CD14-positive monocyte (primary cell): ENCODE results near the gene SPAG17. TPM values are rescaled to one million over a fixed set of nuclear protein-coding genes. Genes with fewer than 3 reads are reported as not detected.

Source experiments
- DNase-seq, 3 donors: peaks; one replicate each; pipeline ENCODE4 v3.0.0-alpha.2; 2011 to 2022
- H2AFZ ChIP-seq: 2 replicates; pipeline ENCODE4 v1.6.0; 2012; ENCODE audit warnings: mild to moderate bottlenecking, low read depth, low read length, inconsistent platforms; ENCODE audit not compliant: insufficient read depth, poor library complexity, severe bottlenecking
- H3K27ac ChIP-seq, 2 donors: 1 replicate in 1 of 2; 2 replicates in 1 of 2; pipeline ENCODE4 v1.5.1; 2012 to 2013; ENCODE audit warnings: low read length in 2 of 2, control low read depth in 1 of 2, inconsistent platforms in 1 of 2, low read depth in 1 of 2, mild to moderate bottlenecking in 1 of 2
- H3K27me3 ChIP-seq, 2 donors: one replicate each; pipeline versions ENCODE4 v1.6.0 to v1.6.1; 2011 to 2013; ENCODE audit warnings: low read length in 2 of 2; ENCODE audit not compliant: control insufficient read depth in 2 of 2, insufficient read depth in 2 of 2
- H3K36me3 ChIP-seq, 2 donors: replicated peaks in 1 of 2; 1 replicate in 1 of 2; 2 replicates in 1 of 2; pipeline versions ENCODE4 v1.5.1 to v1.6.1; 2012 to 2013; ENCODE audit warnings: low read length in 2 of 2, control low read depth in 1 of 2, inconsistent platforms in 1 of 2, mild to moderate bottlenecking in 1 of 2; ENCODE audit not compliant: insufficient read depth in 2 of 2, control insufficient read depth in 1 of 2
- H3K4me1 ChIP-seq, 2 donors: 1 replicate in 1 of 2; 2 replicates in 1 of 2; pipeline versions ENCODE4 v1.5.1 to v1.6.1; 2012 to 2013; ENCODE audit warnings: low read length in 2 of 2, control low read depth in 1 of 2, inconsistent platforms in 1 of 2, mild to moderate bottlenecking in 1 of 2, moderate library complexity in 1 of 2; ENCODE audit not compliant: insufficient read depth in 2 of 2, control insufficient read depth in 1 of 2
- H3K4me2 ChIP-seq: replicated peaks from 2 replicates; pipeline ENCODE3; 2012; ENCODE audit warnings: low read length, moderate library complexity, mild to moderate bottlenecking; ENCODE audit not compliant: poor library complexity, severe bottlenecking; ENCODE audit errors: extremely low read depth
- H3K4me3 ChIP-seq, 3 experiments: fragments of 200-600 bp in 1 of 3; sonication (generic) in 1 of 3; replicated peaks in 1 of 3; 1 replicate in 2 of 3; 2 replicates in 1 of 3; pipeline ENCODE4 v1.5.1; 2011 to 2013; ENCODE audit warnings: low read length in 3 of 3, mild to moderate bottlenecking in 3 of 3, control low read depth in 2 of 3, low read depth in 2 of 3, inconsistent platforms in 1 of 3, moderate library complexity in 1 of 3
- H3K79me2 ChIP-seq: 2 replicates; pipeline ENCODE4 v1.6.0; 2012; ENCODE audit warnings: mild to moderate bottlenecking, control low read depth, inconsistent platforms, low read length, moderate library complexity; ENCODE audit not compliant: insufficient read depth
- H3K9ac ChIP-seq: 2 replicates; pipeline ENCODE4 v1.6.0; 2017; ENCODE audit warnings: low read length, mild to moderate bottlenecking; ENCODE audit not compliant: insufficient read depth, poor library complexity, severe bottlenecking
- H3K9me3 ChIP-seq, 2 donors: replicated peaks in 1 of 2; 1 replicate in 1 of 2; 2 replicates in 1 of 2; pipeline versions ENCODE4 v1.5.1 to v1.6.1; 2012 to 2013; ENCODE audit warnings: low read length in 2 of 2, control low read depth in 1 of 2; ENCODE audit not compliant: control insufficient read depth in 1 of 2, insufficient read depth in 1 of 2
- H4K20me1 ChIP-seq: 2 replicates; pipeline ENCODE4 v1.6.0; 2012; ENCODE audit warnings: mild to moderate bottlenecking, low read length, control low read depth, moderate library complexity; ENCODE audit not compliant: insufficient read depth
- H3K27ac Mint-ChIP-seq, 7 donors: one replicate each; pipeline ENCODE4 v1.8.0; 2020; ENCODE audit warnings: mild to moderate bottlenecking in 7 of 7, mixed read lengths in 7 of 7, moderate library complexity in 6 of 7, inconsistent platforms in 2 of 7
- H3K27me3 Mint-ChIP-seq, 3 donors: one replicate each; pipeline ENCODE4 v1.8.0; 2021 to 2022; ENCODE audit warnings: low read depth in 3 of 3, mild to moderate bottlenecking in 3 of 3, mixed read lengths in 3 of 3, moderate library complexity in 3 of 3, inconsistent platforms in 1 of 3
- H3K36me3 Mint-ChIP-seq, 2 donors: one replicate each; pipeline ENCODE4 v1.8.0; 2020; ENCODE audit warnings: mixed read lengths in 2 of 2, inconsistent platforms in 1 of 2, mild to moderate bottlenecking in 1 of 2
- H3K4me1 Mint-ChIP-seq: one replicate; pipeline ENCODE4 v1.8.0; 2020; ENCODE audit warnings: mild to moderate bottlenecking, mixed read lengths
- H3K4me3 Mint-ChIP-seq, 2 donors: one replicate each; pipeline ENCODE4 v1.8.0; 2020; ENCODE audit warnings: mild to moderate bottlenecking in 2 of 2, mixed read lengths in 2 of 2, moderate library complexity in 1 of 2
- H3K9me3 Mint-ChIP-seq, 7 donors: one replicate each; pipeline ENCODE4 v1.8.0; 2020 to 2022; ENCODE audit warnings: mixed read lengths in 7 of 7, mild to moderate bottlenecking in 6 of 7, moderate library complexity in 6 of 7, inconsistent platforms in 2 of 7
- CTCF ChIP-seq: fragments of 200-600 bp; IDR thresholded peaks from one replicate; pipeline ENCODE4 v1.8.0; 2022; ENCODE audit warnings: antibody characterized with exemption, mild to moderate bottlenecking
- WGBS: methylation state at CpG from one replicate; pipeline ENCODE4 v1.1.5; 2013; ENCODE audit warnings: missing lambda C conversion rate; ENCODE audit not compliant: insufficient coverage; 5-methylcytosine and 5-hydroxymethylcytosine counted together
- intact Hi-C, 2 donors: fragments of 100-400 bp; cut with micrococcal nuclease; formaldehyde crosslinking; loops; one replicate each; pipeline versions ENCODE4 v1.15.0 to v1.15.1; 2023
- polyA plus RNA-seq, 3 donors: library from polyadenylated mRNA; depleted of rRNA in 1 of 3; unstranded in 2 of 3; stranded (reverse) in 1 of 3; fragments of 300-500 nt in 2 of 3; fragments of >200 nt in 1 of 3; fragmentation: Illumina TruSeq in 2 of 3; gene quantifications; 1 replicate in 2 of 3; 2 replicates in 1 of 3; pipeline ENCODE4 v1.2.3, GENCODE V29; 2012 to 2021

The SPAG17 gene
- polyA plus RNA-seq, 3 donors = 0.26 to 0.87 (median 0.68) TPM

GRCh38 chr1:118118469-118118868, 66.6 kb downstream of the SPAG17 start:
- no peak for DNase-seq
- Histone ChIP-seq H3K9me3 (no peaks in the 10 kb centered on the region), H3K4me1 (no peaks in the 10 kb centered on the region), H3K79me2 (no peaks in the 10 kb centered on the region), H3K36me3 (no peaks in the 10 kb centered on the region), H3K4me3 (no peak overlapping the region), H3K27ac (no peak overlapping the region), H2AFZ (no peak overlapping the region), H4K20me1 (no peaks in the 10 kb centered on the region), H3K4me2 (no peak overlapping the region), H3K9ac (no peak overlapping the region), H3K27me3 (no peaks in the 10 kb centered on the region)
- peaks cover 3 to 9% (median 4%) of the 10 kb centered on the region in 3 donors for H3K27me3 Mint-ChIP-seq
- H3K4me3 Mint-ChIP-seq = no peak overlapping the region
- H3K27ac Mint-ChIP-seq = no peak overlapping the region
- peaks cover 0 to 3% (median 0%) of the 10 kb centered on the region in 7 donors for H3K9me3 Mint-ChIP-seq
- intact Hi-C loops = no loop called here
- no peaks in the 10 kb centered on the region for H3K36me3 Mint-ChIP-seq
- H3K4me1 Mint-ChIP-seq = no peaks in the 10 kb centered on the region
- TF ChIP-seq CTCF = no peak
- 89% methylated on average over 5 of the region's 5 CpGs for WGBS

GRCh38 chr1:118117521-118117920, 67.5 kb downstream of the SPAG17 start:
- Mint-ChIP-seq H3K27me3 (peaks cover 3 to 9% (median 4%) of the 10 kb centered on the region in 3 donors), H3K27ac (no peak overlapping the region), H3K4me1 (no peaks in the 10 kb centered on the region), H3K36me3 (no peaks in the 10 kb centered on the region), H3K4me3 (no peak overlapping the region), H3K9me3 (peaks cover 0 to 3% (median 0%) of the 10 kb centered on the region in 7 donors)
- no peak for TF ChIP-seq CTCF
- Histone ChIP-seq H4K20me1 (no peaks in the 10 kb centered on the region), H3K4me2 (no peak overlapping the region), H2AFZ (no peak overlapping the region), H3K9me3 (no peaks in the 10 kb centered on the region), H3K27ac (no peak overlapping the region), H3K9ac (no peak overlapping the region), H3K4me1 (no peaks in the 10 kb centered on the region), H3K4me3 (no peak overlapping the region), H3K27me3 (no peaks in the 10 kb centered on the region), H3K36me3 (no peaks in the 10 kb centered on the region), H3K79me2 (no peaks in the 10 kb centered on the region)
- no peak for DNase-seq
- intact Hi-C loops = no loop called here
- WGBS = 93% methylated on average over 3 of the region's 4 CpGs
